SW480 (cell line): ENCODE results near the gene GALNT9.

ENCODE experiments used
- DNase-seq: peaks from one replicate; pipeline ENCODE4 v3.0.0-alpha.2; 2016; ENCODE audit warnings: low spot score

GALNT9 gene

DNA sequence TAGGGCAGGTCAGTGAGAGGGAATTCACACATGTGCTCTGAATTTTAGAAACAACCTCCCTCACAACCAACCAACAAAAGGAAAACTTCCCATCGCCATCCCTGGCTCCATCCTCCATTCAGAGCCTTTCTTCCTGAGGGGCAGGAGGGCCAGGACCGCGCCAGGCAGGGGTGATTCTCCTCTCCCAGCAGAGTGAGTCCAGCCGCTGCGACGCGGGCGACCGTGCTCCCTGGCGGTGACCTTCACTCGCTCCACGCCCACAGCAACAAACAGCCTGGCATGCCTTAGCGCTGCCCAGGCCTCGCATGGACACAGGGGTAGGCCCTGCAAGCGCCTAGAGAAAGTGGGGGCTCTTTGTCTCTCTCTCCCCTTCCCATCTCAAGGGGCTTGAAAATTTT lies 3.7 kb downstream of the GALNT9 start:
- DNase-seq = no peak

DNA sequence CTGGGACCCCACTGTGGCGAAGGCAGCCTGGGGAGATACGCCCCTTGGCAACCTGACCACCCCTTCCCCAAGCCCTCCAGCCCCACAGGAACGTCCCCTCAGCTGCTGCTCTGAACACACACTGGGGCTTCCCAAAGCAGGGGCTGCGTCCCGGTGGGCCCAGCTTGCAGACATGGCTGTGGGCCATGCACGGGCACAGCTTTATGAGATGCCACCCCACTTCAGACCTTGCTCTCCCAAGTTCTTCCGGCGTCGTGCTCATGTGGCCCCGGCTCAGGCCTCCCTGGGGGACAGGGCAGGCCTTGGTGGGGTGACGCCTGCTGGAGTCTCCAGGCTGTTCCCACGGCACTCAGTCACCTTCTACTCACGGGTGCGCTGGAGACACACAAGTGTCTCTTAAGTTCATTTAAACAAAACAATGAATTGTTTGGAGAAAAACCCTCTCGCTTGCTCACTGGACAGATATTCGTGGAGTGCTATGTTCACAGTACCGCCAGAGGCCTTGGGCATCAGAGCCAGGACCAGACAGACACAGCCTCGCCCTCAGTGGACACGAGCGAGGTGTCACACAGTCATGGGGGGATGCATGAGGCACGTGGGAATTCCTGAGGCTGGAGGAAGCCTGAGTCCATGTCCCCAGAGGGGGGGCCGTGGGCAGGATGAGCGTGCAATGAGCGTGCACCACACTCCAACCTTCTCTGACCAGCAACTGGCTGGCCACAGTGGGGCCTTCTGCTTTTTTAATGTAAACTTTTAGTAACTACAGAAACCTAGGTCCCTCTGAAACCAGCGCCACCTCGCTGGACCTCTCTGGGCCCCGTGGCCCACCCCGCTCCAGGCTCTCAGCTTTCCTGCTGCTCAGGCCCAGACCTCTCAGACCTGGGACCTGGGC lies 4.3 kb downstream of the GALNT9 start:
- DNase-seq = no peak

DNA sequence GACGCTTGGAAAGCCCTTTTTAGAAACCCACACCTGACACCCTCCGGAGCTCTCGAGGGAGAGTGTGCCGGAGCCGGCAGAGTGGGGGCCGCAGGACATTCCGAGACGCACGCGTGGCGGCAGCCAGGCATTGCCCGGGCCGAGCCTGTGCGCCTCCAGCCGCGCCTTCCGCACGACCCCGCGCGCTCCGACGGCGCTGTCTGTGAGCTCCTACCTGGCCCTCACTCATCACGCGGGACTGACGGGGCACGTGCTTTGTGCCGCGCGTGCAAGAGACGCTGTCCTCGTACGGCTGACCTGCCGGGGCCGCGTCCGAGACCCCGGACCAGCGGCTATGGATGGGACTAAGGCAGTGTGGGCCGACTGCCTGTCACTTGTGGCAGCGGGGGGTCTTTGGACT lies 5.2 kb downstream of the GALNT9 start:
- DNase-seq = no peak

DNA sequence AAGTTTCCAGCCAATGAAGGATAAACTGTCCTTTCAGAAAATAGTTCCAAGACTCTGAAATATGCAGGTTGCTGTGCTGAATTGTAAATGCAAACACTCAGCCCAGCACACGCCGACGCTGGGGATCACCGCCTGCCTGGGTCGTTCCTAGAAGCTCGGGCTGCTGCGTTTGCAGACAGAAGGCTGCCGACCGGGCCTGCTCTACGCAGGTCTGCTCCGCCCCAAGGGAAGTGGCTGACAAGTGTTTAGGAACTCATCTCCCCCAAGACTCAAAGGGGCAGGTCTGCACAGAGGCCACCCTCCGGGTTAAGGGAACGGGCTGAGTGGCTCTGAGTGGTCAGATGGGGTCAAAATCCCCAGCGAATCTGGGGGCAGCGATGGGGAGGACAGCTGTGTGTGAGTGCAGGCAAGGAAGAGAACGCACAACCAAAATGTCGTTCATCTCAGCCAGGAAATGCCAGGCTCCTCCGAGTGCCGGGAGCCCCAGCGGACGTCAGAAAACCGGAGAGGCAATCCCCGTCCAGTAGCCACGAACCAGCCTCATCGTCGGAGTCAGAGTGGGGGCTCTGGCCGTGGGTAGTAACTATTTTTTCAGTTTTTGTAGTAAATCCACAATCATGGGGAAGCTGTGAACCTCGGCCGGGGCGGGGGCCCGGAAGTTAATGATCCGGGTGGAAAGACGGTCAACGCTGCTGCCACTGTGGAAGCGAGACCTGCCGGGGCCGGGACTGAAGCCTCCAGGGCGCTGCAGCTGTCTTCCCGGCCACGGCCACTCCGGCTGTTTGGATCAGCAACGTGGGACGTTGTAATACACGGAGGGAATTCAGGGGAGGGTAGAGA lies 6.0 kb downstream of the GALNT9 start:
- no peak for DNase-seq

DNA sequence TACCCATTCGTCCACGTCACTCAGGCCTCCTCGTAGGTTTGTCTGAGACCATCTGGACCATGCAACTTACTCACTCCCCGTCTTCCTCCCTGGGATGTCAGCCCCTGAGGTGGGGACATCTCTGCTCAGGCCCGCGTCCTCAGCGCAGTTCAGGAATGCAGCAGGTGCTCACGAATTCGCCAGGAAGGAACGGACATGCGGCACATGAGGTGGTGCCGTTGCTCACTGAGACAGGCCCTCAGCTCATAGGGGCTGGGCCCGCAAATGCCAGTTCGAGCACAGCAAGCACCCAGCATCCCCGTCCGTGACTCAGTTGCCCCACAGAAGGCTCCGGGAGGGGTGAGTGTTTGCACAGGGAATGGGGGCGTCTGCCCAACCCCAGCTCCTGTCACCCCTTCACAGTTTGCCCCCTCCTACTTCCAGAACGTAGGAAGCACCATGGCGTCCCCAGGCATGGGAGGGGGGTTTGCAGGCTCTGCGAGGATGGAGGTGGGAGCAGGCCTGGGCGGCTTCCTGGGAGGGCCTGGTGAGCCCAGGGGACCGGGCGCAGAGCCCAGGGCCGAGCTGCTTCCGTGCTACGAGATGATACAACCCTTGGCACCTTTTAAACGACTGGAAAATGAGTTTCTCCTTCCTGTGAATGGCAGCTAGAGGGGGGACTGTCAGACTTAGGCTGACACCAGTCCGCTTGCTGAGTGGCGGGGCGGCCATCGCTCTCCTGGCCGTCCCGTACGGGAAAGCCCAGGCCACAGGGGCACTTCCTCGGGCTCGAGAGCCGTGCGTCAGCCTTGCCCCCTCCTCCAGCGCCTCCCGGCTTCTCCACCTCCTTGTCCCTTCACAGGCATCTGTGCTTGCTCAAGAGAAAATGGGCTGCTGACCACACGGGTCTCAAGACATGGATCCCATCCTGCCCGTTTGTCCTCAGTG lies 6.9 kb downstream of the GALNT9 start:
- DNase-seq = no peak

DNA sequence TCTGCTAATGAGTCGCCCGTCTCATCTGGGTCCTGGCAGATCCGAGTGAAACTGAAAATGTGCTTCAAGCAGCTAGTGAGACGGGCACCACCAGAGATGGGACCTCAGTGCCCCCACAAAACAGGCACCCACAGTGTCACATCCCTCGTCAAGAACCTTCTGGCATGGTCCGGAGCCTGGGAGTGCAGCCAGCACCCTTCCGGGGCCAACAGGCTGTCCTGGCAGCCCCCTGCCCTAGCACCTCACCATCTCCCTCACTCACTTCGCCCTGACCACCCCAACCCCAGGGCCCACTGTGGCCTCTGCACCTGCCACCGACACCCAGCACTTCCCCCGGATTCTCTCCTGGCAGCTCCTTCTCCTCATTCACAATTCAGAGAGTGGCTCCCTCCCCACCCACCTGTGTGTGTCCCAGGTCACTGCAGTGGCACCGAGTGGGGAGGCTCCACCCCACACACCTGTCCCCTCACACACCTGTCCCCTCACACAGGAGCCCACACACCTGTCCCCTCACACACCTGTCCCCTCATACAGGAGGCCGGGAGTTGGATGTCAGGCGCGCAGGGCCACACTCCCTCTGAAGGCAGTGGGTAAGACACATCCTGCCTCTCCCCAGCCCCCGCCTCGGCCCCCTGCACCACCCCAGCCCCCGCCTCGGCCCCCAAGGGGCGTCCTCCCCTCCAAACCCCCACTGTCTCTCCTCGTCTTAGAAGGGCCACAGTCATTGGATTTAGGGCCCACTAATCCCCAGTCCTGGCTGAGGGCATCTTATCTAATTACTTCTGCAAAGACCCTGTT lies 7.9 kb downstream of the GALNT9 start:
- DNase-seq = no peak

DNA sequence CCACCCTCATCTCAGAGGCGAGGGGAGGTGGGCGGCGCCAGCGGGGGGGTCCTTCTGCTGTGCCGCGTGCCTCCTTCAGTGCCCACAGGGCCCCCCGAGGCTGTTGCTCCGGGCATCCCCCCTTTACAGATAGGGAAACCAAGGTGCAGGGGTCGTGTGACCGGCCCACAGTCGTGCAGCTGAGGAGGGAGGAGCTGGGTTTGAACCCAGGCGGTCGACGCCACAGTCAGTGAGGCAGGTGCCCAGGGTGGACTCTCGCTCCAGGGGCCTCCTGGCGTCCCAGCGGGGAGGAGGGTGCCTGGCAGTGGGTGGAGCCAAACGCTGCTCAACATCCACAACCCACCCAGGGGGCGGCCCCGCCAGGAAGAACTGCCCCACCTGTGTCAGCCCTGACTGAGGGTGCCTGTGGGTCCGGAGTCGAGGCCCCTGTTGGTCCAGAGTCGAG lies 8.6 kb downstream of the GALNT9 start:
- DNase-seq = no peak

DNA sequence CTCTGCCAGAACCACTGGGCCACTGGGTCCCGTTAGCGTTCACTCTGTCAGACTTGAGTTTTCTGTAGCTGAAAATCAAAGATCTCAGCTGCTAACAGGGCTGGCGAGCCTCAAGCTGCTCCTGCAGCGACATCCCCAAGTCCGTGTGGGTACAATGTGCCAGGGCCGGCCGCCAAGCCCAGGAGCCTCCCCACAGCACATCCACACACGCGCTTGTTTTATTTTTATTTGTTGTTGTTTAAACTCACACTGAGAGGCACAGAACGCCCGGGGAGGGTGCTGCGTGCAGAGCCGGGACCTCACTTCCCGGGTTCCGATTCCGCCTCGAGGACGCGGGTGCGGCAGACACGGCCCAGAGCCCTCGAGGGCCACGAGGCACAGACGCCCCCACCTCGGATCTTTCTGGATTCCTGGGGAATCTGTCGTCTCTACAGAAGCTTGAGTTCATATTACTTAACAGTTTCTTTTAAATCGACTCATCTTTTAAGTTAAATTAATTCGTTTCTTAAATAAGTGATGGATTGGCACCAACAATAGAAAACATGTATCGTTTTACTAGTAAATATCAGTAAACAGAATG lies 9.3 kb downstream of the GALNT9 start:
- no peak for DNase-seq

DNA sequence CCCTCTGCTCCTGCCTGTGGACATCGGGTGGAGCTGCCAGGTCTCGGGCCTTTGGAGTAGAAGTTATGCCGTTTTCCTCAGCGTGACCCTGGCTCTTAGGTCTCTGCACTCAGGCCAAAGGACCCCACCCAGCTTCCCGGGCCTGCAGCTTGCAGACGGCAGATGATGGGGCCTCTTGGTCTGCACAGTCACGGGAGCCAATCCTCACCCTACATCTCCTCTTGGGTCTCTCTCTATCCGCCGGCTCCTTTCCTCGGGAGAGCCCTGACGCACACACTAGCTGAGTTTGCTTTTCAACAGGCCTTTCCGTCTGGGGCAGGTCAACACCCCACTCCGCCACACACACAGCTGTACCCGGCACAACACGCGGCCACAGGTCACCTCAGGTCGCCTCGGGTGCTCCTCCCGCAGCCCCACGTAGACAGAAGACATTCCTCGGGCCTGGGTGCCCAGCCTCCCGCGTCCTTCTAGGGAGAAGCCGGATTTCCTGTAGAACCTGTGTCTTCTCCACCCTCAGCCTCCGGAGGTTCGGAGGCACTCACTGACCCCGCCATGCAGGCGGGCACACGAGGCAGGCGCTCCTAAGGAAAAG lies 9.9 kb downstream of the GALNT9 start:
- DNase-seq = no peak

DNA sequence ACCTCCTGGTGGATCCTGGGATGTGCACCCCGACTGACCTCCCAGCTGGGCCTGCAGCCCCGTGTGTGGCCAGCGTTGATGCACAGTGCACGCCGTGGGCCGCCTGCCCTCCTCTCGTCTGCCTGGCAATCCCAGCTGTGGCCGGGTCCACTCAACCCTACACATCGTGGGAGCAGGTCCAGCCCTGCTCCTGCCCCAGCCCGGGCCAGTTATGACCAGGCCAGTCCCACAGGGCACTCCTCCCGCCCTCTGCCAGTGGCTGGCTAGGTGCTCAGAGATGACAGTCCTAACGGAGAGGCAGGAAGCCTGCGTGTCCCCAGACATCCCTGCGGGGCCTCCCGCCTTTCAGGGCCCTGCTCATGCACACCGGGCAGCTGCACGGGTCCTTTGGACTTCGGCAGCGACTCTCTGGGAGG lies 10.8 kb downstream of the GALNT9 start:
- no peak for DNase-seq

DNA sequence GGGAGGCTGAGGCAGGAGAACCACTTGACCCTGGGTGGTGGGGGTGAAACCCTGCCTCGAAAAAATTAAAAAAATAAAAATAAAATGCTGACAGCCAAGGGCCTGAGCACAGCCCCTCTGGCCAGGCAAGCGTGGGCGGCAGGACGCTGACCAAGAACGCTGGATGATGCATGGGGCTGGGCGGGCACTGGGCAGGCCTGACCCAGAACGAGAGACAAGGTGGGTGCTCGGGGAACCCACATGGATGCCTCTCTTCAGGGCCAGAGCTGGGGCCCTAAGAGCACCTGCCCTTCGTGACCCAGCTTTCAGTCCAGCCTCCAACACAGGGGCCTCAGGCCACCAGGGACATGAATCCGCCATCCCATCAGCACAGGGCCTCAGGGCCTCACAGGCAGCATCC lies 11.3 kb downstream of the GALNT9 start:
- DNase-seq = no peak

DNA sequence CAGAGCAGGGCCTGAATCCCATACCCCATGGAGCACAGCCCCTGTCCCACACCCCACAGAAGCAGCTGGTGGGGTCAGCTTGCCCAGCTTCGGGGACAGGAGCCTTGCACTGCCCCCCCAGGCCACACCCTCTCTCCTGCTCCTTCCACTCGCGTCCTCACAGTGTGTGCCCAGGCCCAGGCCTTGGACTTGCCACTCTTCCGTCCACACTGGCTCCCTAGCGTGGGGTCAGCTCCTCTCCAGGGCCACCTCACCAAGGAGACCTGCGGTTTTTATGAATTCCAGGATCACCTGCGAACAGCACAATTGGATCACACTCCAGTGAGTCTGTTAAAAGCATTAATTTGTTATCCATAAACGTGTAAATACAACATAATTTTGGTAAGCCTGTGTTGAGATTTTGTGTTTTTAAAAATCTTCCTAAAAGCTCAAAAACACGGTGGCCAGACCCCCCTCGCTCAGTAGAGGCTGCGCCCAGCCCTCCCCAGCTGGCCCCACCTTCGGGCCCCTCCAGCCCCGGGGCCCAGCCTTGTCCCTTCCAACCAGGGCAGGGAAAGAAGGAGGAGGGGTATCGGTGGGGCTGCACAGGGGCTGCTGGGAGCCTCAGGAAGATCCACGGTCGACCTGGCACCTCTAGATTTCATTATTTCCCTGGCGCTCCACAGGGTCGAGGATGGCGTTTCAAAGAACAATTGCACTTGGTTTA lies 12.0 kb downstream of the GALNT9 start:
- DNase-seq = no peak

DNA sequence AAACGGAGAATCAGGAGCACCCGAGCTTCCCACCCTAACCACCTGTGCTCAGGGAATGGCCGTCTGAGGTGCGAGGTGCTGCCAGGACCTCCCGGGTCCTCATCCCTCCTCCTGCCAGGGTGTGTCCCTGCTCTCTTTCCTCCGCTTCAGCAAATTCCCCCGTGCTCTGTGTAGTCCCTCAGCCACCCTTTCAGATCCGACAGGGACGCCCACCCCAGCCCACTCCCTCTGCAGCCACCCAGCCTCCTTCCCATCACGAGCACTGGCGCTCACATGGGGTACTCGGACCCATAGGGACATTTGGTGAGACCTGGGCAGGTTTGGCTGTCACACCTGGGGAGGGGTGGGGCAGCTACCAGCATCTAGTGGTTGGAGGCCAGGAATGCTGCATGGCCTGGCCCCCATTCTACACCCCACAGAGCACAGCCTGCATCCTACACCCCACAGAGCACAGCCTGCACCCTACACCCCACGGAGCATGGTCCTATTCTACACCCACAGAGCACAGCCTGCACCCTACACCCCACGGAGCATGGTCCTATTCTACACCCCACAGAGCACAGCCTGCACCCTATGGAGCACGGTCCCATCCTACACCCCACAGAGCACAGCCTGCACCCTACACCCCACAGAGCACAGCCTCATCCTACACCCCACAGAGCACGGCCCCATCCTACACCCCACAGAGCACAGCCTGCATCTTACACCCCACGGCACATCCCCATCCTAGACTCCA lies 12.7 kb downstream of the GALNT9 start:
- DNase-seq = no peak

DNA sequence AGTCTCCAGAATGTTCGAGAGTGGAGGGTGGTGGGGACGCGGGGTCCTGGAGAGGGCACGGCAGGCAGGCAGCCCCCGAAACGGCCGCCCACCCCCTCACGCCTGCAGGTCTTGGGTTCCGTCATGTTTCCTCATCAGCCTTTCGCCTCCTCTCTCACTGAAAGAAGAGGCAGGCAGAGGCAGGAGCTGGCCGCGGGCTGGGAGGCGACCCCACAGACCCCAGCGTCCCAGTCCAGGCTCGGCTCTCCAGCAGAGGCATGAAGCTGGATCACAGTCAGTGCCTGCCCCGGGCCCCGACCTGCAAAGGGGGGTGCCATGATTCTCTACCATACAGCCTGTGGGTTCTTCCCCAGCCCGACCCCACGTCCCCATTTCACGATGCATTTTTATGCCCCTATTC lies 13.4 kb downstream of the GALNT9 start:
- no peak for DNase-seq

DNA sequence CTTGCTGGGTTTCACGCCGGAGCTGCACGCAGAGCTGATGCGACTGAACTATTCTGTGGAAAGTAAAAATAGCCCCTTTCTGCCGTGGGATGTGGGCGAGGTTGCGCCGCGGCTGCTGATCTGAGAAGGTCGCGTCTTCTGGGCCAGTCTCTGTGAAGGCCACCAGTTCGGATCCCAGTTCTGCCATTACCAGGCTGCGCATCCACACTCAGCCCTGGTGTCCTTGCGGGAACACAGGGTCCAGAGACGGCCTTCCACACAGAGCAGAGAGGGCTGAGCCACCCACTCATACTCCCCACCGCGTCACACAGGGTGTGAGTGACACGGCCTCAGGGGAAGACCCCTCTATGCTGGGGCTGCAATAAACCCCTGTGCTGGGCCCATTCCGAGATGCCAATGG lies 13.9 kb downstream of the GALNT9 start:
- no peak for DNase-seq

DNA sequence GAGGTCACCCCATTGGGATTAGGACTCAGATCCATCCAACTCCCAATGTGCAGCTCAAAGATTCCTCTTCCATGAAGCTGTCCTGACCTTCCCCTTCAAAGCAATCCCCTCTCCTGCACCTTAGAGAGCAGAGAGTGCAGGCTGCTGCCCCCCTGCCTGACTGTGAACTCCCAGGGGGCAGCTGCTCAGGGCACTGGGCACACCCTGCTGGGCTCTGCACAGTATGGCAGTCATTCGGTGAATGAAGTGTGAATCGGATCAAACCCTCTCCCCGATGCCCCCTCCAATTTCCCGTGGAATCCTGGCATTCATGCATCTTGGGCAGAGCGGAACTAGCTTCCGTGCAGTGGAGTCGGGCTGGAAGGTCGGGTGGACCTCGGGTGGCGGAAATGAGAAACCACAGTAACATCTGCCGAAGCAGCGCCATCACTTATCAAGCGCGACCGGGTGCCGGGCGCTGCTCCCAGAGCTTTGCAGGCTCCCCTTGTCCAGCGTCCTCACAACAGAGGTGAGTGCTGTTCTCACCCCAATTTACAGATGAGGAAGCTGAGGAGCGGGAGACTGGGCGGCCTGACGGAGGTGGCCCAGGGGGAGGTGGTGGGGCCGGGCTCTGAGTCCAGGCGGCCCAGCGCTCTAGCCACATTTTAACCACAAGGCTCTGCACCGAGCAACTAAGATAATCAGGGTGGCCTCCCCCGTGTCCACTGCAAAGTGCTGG lies 14.7 kb downstream of the GALNT9 start:
- no peak for DNase-seq

DNA sequence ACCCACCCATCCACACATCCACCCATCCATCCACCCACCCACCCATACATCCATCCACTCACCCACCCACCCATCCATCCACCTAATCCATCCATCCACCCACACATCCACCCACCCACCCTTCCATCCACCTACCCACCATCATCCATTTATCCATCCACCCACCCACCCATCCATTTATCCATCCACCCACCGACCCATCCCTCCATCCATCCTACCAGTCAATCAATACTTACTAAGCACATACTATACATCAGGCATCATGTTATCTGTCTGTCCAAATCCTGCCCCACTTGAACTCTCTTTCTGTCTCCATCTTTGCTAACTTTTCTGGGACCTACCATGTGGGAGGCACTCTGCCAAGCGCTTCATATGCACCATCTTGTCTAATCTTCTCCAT lies 15.4 kb downstream of the GALNT9 start:
- DNase-seq = no peak

DNA sequence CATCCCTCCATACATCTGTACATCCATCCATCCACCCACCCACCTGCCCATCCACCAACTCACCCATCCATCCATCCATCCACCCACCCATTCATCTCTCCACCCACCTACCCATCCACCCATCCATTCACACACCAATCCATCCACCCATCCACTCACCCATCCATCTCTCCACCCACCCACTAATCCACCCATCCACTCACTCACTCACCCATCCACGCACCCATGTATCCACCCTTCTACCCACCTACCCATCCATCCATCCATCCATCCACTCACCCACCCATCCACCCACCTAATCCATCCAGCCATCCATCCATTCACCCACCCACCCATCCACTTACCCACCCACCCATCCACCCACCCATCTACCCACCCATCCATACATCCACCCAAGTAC lies 16.2 kb downstream of the GALNT9 start:
- DNase-seq = no peak
